ENCODE data around the gene CCDC68.
"Not testable (repeated sequence)": the region's sequence is repeated elsewhere in the genome, so short reads cannot be mapped to it uniquely, and the experiment has no call there.

CCDC68 gene

GRCh38 chr18:54875063-54875462 lies 84.2 kb downstream of the CCDC68 start:
- DNase-seq (ENCODE audit: low spot score) = no peak

- DNase-seq (ENCODE audit: low spot score) = no peak
Observed at GRCh38 chr18:54873884-54874255, 85.4 kb downstream of the CCDC68 start.

- DNase-seq (ENCODE audit: low spot score) = no peak
Observed at GRCh38 chr18:54872681-54873080, 86.6 kb downstream of the CCDC68 start.

- no peak for DNase-seq (ENCODE audit: low spot score)
Observed at GRCh38 chr18:54871231-54871630, 88.0 kb downstream of the CCDC68 start.

- no peak for DNase-seq (ENCODE audit: low spot score)
Observed at GRCh38 chr18:54867131-54867530, 92.1 kb downstream of the CCDC68 start.

GRCh38 chr18:54860941-54861340 lies 98.3 kb downstream of the CCDC68 start:
- no peak for DNase-seq (ENCODE audit: low spot score)

- DNase-seq (ENCODE audit: low spot score) = no peak
Observed at GRCh38 chr18:54859667-54860421, 99.4 kb downstream of the CCDC68 start.

GRCh38 chr18:54857499-54857898 lies 101.8 kb downstream of the CCDC68 start:
- no peak for DNase-seq (ENCODE audit: low spot score)

GRCh38 chr18:54856105-54856646 lies 103.1 kb downstream of the CCDC68 start:
- no peak for DNase-seq (ENCODE audit: low spot score)

GRCh38 chr18:54855050-54855449 lies 104.2 kb downstream of the CCDC68 start:
- DNase-seq (ENCODE audit: low spot score) = not testable (repeated sequence)

- no peak for DNase-seq (ENCODE audit: low spot score)
Observed at GRCh38 chr18:54852780-54853675, 106.2 kb downstream of the CCDC68 start.
